KOPT-K1 (cell line): ENCODE results near the gene FBLN2.

Source experiments
- H3K27ac ChIP-seq: fragments of 200-600 bp; sonication (generic); 2 replicates; pipeline ENCODE4 v1.5.1; 2016; ENCODE audit warnings: antibody characterized with exemption, mild to moderate bottlenecking, low read depth, low read length; ENCODE audit not compliant: poor library complexity, severe bottlenecking
- H3K36me3 ChIP-seq: fragments of 200-600 bp; sonication (generic); 2 replicates; pipeline ENCODE4 v1.5.1; 2017; ENCODE audit warnings: antibody characterized with exemption, mild to moderate bottlenecking, low read length, moderate library complexity; ENCODE audit not compliant: insufficient read depth
- H3K9me3 ChIP-seq: fragments of 200-600 bp; sonication (generic); 2 replicates; pipeline ENCODE4 v1.5.1; 2017; ENCODE audit warnings: antibody characterized with exemption, low read length, mild to moderate bottlenecking; ENCODE audit not compliant: insufficient read depth, poor library complexity, severe bottlenecking

Gene FBLN2

DNA sequence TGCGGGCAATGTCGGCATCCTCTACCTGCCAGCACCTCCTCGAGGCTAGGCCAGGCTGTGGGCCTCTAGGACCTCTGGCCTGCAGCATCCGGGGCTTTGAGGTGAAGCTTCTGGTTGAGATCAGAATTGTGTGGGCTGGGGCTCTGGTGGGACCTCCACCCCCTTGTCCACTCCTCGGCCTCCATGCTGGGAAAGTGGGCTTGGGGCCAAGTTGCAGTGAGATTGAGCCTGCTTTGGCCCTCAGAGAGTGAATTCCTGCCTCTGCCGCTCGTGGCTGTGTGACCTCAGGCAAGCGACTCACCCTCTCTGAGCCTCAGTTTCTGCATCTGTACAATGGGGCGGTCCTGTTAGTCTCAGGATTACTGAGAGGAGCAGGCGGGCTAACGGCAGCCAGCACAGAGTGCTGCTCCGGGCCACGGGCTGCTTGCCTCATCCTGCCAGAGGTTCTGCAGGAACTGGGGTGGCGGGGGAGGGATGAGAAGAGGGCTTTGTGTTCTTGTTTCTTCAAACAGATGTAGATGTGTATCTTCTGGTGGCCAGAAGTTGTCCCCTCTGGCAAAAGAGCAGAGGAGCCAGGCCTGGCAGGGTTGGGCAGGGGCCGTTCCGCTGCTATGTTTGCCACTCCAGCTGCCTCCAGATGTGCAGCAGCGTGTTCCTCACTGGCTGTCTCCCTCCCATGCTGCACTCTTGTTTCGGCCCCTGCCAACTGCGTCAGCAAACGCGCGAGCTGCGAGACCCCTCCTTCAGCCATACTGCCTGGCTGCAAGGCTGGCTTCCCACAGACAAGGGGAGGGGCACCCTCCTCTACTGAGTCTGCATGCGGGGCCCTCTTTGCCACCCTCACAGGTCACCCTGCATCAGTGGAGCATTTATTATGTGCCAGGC, 33.7 kb downstream of the FBLN2 start:
- H3K36me3 ChIP-seq: no peaks in the 10 kb centered on the region
- no peaks in the 10 kb centered on the region for H3K9me3 ChIP-seq
- H3K27ac ChIP-seq: peak overlapping the region; percentile 69

DNA sequence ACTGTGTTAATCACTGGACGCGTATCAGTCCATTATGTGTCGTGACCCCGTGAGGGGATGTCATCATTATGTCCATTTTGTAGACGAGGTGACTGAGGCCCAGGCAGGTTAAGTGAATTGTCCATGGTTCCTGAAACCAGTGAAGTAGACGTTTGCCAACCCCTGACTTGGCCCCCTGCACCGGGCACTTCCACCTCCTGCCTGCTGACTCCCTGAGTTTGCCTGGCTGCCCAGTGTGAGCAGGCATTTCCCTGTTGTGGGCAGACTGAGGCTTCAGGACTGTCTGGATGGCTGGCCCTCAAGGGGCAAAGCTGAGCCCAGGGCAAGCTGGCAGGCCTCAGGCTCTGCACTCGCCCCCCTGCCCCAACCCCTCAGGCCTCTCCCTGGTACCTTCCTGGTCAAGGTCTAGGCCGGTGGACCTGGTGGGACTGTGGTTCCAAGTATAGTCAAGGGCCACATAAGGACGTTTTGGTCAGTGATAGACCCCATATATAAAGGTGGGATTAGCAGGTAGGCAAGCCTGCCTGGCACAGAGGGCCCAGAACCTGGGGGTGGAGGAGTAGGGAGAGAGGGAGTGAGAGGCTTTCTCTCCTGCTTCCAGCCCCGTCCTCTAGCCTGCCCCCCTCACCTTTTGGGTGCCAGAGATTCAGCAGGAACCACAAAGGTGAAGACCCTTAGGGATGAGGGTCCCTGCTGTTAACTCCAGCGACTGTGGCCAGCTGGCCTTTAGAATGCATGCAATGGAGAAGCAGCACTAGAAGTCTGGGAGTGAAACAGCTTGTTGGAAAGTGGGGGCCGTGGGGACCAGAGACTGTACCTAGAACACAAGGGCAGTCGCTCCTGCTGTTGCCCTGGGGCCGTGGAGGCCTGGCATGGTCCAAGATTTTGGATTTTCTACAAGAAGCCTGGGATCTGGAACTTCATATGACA, 34.6 kb downstream of the FBLN2 start:
- no peaks in the 10 kb centered on the region for H3K9me3 ChIP-seq
- peak overlapping the region; percentile 69 for H3K27ac ChIP-seq

DNA sequence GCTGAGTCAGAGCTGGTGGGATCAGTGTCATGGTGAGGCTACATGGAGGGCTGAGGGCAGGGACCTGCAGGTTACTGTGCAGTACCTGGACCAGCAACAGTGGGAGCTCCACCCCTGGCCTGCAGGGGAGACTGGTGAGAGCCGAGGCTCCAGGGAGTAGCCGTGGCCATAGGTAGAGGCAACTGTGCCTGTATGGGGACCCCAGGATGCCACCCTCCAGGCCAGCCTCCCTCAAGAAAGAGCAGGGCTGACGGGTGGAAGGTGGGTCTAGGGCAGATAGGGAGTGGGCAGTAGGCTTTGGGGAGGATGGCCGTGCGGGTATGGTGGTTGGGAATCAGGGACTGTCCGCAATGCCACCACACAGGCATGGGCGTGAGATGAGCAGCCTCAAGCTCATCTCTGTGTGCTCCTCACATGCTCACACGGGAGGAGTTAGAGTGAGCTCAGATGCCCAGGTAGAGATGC, 35.5 kb downstream of the FBLN2 start:
- peak overlapping the region; percentile 36 for H3K27ac ChIP-seq
- H3K36me3 ChIP-seq: no peaks in the 10 kb centered on the region
- H3K9me3 ChIP-seq: no peaks in the 10 kb centered on the region

More for the DNA sequence above, 34.6 kb downstream of the FBLN2 start:
- H3K36me3 ChIP-seq: no peaks in the 10 kb centered on the region

DNA sequence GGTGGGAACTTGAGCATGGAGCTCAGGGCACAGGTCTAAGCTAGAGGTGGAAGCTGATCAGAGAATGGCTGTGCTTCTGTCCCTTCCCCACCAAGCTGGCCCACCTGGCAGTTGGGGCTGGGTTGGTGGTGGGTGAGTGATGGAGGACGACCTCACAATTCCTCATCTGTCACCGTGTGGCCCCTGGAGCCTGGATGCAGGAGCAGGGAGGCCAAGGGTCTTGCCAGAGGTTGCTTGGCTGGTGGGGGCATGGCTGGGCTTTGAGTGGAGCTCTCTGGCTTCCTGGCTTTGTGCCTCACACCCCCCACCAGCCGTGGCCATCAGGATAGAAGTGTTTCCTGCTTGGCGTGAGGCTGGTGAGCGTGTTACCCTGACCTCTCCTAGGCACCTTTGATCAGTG, 36.0 kb downstream of the FBLN2 start:
- H3K36me3 ChIP-seq: no peaks in the 10 kb centered on the region
- H3K27ac ChIP-seq: peak overlapping the region; percentile 36
- H3K9me3 ChIP-seq: no peaks in the 10 kb centered on the region

DNA sequence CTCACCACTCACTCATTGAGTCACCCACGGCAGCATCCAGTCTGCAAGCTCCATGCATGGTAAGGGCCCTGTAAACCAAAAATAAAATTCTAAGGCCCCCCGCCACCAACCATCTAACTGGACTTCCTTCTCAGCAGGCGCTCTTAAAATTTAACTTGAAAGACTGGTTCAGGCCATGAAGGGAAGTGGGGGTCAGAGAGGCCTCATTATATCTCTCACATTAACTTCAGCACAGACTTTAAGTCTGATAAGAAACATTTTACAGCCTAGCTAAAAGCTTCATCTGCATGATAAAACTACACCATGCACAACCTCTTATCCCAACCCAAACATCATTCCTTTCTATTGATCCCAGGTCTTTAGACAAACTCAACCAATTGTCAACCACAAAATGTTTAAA, 38.5 kb downstream of the FBLN2 start:
- Histone ChIP-seq H3K36me3 (no peaks in the 10 kb centered on the region), H3K9me3 (no peaks in the 10 kb centered on the region), H3K27ac (no peak overlapping the region)

DNA sequence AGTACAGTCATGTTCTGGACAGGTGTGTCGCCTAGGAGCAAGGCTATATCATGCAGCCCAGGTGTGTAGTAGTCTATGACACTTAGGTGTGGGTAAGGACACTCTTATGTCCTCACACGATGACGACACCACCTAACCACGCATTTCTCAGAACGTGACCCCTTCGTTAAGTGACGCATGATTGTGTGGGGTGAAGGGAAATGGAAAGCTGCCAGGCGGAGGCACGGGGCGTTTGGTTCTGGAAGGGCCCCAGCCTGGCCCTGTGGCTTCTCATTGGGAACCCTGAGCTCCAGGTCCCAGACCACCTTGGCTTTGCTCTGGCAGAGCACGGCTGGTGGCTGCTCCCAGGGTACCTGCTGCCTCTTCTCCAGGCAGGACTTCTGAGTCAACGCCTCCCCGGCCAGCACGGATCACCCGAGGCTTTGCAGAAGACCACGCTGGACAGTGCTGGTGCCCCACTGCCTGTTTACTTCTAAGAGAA, 39.3 kb downstream of the FBLN2 start:
- no peak overlapping the region for H3K27ac ChIP-seq

DNA sequence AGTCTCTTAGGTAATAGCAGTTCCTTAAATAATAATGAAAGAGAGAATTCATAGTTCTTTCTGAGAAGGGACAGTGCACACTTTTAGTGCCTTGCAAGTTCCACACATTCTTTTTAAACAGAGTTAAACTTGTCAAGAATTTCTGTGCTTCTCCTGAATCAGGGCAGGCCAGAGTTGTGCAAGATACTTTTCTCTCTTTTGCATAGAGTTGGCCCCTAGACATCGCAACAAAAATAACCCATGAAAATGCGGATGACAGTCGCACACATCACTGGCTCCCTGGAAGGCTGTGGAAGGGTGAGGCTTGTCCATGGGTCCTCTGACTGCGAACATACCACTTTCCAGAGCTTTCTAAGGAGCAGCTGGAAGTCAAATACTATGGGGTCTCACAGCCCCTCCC, 40.1 kb downstream of the FBLN2 start:
- Histone ChIP-seq H3K9me3 (no peaks in the 10 kb centered on the region), H3K27ac (no peak overlapping the region), H3K36me3 (no peaks in the 10 kb centered on the region)

More for the DNA sequence above, 39.3 kb downstream of the FBLN2 start:
- no peaks in the 10 kb centered on the region for H3K36me3 ChIP-seq
- no peaks in the 10 kb centered on the region for H3K9me3 ChIP-seq

DNA sequence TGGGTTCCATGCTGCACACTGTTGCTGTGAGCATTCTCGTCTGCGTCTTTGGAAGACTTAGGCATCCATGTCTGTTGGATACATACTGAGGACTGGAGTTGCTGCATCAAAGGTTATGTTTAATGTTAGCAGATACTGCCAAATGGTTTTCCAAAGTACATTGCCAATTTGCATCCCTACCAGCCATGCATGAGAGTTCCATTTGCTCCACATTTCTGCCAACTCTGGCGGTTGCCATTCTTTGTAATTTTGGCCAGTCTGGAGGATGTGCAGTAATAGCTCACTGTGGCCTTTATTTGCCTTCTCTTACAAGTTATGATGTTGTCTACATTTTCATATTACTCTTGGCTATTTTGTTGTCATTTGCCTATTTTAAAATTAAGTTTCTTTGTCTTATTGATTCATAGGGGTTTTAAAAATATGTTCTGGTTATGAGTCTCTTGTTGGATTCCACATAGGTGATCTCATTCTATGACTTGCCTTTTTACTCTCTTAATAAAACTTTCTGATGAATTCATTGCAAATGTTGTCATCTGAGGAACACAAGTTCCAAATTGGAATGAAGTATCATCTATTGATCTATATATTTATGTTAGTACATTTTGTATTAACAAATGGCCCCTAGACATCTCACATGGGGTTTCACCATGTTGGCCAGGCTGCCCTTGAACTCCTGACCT, 42.1 kb downstream of the FBLN2 start:
- no peaks in the 10 kb centered on the region for H3K36me3 ChIP-seq
- H3K9me3 ChIP-seq: no peaks in the 10 kb centered on the region
- H3K27ac ChIP-seq: no peak overlapping the region

DNA sequence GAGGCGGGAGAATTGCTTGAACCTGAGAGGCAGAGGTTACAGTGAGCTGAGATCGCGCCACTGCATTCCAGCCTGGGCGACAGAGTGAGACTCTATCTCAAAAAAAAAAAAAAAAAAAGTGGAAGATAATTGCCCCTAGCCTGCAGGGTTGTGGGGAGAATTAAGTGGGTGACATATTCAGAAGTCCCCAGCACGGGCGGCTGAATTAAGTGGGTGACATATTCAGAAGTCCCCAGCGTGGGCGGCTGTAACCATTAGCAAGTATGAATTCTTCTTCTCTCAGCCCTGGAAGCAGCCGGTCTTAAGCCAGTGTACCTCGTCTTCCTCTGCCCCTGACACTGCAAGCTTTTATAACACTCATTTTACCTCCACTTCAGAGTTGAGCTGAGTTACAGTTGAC, 44.7 kb downstream of the FBLN2 start:
- no peak overlapping the region for H3K27ac ChIP-seq
- no peaks in the 10 kb centered on the region for H3K36me3 ChIP-seq
- no peaks in the 10 kb centered on the region for H3K9me3 ChIP-seq

DNA sequence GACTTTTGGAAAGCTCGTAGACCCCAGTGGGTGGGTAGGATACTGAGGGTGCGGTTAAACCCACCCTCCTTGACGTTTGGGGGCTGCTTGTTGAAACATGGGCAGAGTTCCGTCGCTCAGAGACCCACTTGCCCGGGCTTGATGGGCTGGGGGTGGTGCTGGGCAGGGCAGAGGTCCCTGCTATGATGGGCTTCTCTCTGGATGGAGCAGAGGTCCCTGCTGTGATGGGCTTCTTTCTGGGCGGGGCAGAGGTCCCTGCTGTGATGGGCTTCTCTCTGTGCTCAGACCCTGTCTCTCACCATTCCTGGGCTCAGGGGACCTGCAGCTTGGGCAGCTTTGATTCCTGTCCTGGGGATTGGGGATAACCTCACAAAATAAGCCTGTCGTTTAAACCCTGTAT, 45.2 kb downstream of the FBLN2 start:
- Histone ChIP-seq H3K27ac (no peak overlapping the region), H3K9me3 (no peaks in the 10 kb centered on the region), H3K36me3 (no peaks in the 10 kb centered on the region)

DNA sequence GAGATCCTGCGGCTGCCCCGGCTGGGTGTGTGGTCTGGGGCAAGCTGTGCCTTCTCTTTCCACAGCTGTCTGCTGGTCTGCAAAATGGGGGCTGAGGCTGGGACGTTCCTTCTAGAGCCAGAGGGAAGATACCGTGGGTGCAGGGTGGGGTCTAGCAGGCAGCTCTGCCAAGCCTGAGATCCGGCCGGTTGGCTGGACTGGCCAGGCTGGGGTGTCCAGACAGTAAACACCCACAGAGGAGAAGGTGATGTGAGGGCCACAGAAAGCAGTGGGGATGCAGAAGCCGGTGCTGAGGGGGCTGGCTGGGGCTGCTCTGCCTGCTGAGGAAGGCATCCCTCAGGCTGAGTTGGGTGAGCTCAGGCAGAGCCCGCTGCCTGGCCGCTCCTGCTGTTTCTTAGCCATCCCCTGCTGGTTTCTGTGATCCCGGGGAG, 46.1 kb downstream of the FBLN2 start:
- Histone ChIP-seq H3K9me3 (no peaks in the 10 kb centered on the region), H3K27ac (no peak overlapping the region), H3K36me3 (no peaks in the 10 kb centered on the region)

DNA sequence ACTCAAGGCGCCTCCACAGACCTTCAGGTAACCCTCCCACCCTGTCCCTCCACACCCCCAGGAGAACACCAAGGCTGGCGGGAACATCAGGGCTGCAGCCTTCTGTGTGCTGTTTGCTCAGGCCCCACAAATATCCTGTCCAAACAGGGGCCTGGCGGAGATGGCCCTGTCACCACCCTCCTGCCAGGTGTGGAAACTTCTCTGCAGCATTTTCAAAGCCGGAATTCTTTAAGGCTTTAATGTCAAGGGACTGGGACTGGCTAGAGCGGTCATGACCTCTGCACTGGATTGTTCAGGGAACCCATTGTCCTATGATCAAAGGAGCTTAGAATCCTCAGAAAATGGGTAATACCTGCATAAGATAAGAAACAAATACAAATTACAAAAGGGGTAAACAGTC, 46.6 kb downstream of the FBLN2 start:
- no peaks in the 10 kb centered on the region for H3K36me3 ChIP-seq
- H3K9me3 ChIP-seq: no peaks in the 10 kb centered on the region
- no peak overlapping the region for H3K27ac ChIP-seq

DNA sequence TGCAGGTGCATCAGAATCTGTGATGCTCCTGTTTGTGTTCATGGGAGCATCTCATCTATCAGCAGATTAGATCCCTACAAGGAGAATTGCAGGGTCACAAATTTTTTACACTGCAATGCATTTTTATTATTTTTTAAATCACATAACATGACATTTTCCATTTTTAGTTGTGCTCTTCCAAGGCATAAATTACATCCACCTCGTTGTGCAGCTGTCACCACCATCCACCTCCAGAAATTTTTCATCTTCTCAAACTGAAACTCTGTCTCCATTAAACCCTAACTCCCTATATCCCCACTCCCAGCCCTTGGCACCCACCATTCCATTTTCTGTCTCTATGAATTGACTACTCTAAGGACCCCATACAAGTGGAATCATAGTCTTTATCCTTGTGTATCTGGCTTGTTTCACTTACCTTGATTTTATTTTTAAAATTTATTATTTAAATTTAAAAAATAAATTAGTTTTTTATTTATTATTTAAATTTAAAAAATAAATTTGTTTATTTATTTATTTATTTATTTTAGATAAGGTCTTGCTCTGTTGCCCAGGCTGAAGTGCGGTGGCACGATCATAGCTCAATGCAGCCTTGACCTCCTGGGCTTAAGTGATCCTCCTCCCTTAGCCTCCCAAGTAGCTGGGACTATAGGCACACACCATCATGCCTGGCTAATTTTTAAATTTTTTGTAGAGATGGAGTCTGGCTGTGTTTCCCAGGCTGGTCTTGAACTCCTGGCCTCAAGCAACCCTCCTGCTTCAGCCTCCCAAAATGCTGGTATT, 47.7 kb downstream of the FBLN2 start:
- no peaks in the 10 kb centered on the region for H3K36me3 ChIP-seq
- no peak overlapping the region for H3K27ac ChIP-seq
- H3K9me3 ChIP-seq: no peaks in the 10 kb centered on the region

DNA sequence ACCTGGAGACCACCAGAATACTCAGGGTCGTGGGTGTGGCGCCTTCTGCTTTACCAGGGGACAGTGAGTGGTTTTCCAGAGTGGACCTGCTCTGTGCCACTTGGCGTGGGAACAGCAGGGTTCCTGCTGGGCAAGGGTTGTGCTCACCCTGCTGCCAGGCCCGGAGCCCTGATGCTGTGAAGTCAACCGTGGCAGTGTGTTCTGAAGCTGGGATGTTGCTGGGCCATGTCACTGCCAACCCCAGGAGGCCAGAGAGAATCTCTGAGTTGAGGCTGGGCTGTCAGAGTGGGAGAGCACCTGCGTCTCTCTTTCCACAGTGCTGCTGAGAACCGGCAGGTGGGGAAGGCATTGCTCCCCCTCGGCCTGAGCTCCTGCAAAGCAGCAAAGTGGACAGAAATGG, 48.7 kb downstream of the FBLN2 start:
- H3K36me3 ChIP-seq: no peaks in the 10 kb centered on the region
- H3K27ac ChIP-seq: no peak overlapping the region

More for the DNA sequence above, 48.7 kb downstream of the FBLN2 start:
- H3K9me3 ChIP-seq: no peaks in the 10 kb centered on the region
